ENCODE data around the gene MCC. TPM values are rescaled to one million over a fixed set of nuclear protein-coding genes. Genes with fewer than 3 reads are reported as not detected.
A peak's percentile ranks its signal among the peaks of the same experiment; 100 is the strongest.

MCC gene
- total RNA-seq, 1 experiment from 2014 or later: 23.5 TPM

DNA sequence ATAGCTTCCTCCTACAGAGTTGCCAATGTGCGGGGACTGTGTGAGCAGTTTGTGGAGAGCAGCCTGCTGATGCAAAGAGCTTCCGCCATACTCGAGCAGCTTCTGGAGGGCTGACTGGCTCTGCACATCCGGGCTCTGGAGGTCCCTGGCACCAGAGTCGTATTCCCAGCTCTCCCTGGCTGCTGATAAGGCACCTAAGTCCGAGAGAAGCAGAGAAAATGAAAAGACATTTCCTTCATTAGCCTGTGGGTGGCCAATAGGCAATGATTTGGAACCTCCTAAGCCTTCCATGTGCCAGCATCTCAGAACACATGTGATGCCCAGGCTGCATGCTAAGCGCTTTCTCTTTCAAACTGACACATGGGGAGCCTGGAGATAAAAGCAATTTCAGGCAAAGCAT lies 147.7 kb downstream of the MCC start:
- POLR2A ChIA-PET: no interaction called here
- CTCF ChIA-PET: interaction anchor here (0.8 to 0.9 kb wide), 4 partner anchors 13 to 266 kb away, joined by 3 to 4 read pairs (median 3); no protein-coding TSS in a partner anchor
- peak; percentile 62 for ATAC-seq

More for the DNA sequence above, 147.7 kb downstream of the MCC start:
- no peak for DNase-seq (ENCODE audit: low spot score)
- Mint-ChIP-seq H3K36me3 (no peaks in the 10 kb centered on the region), H3K9me3 (no peaks in the 10 kb centered on the region), H3K4me1 (no peaks in the 10 kb centered on the region), H3K27me3 (ENCODE audit: low read depth) (no peaks in the 10 kb centered on the region), H3K27ac (no peak overlapping the region), H3K4me3 (no peak overlapping the region)
- TF ChIP-seq NR2C2 (CRISPR knock-in tag; IDR thresholded peaks at IDR 0.05): no peak
- no peak for TF ChIP-seq ERG (CRISPR knock-in tag; IDR thresholded peaks at IDR 0.05)
- no peak for TF ChIP-seq FOXP4 (CRISPR knock-in tag; IDR thresholded peaks at IDR 0.05)
- TF ChIP-seq ATF1 (CRISPR knock-in tag; IDR thresholded peaks at IDR 0.05): no peak
- TF ChIP-seq TEAD1 (CRISPR knock-in tag; IDR thresholded peaks at IDR 0.05): no peak
- TF ChIP-seq HMGA2 (CRISPR knock-in tag; IDR thresholded peaks at IDR 0.05): no peak
- no peak for TF ChIP-seq EMX1 (CRISPR knock-in tag; IDR thresholded peaks at IDR 0.05)
- no peak for TF ChIP-seq ZNF219 (CRISPR knock-in tag; IDR thresholded peaks at IDR 0.05; ENCODE audit: borderline replicate concordance)
- no peak for TF ChIP-seq ZNF138 (CRISPR knock-in tag; conservative IDR thresholded peaks at IDR 0.05)
- TF ChIP-seq CTCF (IDR thresholded peaks at IDR 0.05): no peak
- TF ChIP-seq FOXJ3 (CRISPR knock-in tag; IDR thresholded peaks at IDR 0.05; ENCODE audit: borderline replicate concordance): no peak
- TF ChIP-seq, protein P1, sequence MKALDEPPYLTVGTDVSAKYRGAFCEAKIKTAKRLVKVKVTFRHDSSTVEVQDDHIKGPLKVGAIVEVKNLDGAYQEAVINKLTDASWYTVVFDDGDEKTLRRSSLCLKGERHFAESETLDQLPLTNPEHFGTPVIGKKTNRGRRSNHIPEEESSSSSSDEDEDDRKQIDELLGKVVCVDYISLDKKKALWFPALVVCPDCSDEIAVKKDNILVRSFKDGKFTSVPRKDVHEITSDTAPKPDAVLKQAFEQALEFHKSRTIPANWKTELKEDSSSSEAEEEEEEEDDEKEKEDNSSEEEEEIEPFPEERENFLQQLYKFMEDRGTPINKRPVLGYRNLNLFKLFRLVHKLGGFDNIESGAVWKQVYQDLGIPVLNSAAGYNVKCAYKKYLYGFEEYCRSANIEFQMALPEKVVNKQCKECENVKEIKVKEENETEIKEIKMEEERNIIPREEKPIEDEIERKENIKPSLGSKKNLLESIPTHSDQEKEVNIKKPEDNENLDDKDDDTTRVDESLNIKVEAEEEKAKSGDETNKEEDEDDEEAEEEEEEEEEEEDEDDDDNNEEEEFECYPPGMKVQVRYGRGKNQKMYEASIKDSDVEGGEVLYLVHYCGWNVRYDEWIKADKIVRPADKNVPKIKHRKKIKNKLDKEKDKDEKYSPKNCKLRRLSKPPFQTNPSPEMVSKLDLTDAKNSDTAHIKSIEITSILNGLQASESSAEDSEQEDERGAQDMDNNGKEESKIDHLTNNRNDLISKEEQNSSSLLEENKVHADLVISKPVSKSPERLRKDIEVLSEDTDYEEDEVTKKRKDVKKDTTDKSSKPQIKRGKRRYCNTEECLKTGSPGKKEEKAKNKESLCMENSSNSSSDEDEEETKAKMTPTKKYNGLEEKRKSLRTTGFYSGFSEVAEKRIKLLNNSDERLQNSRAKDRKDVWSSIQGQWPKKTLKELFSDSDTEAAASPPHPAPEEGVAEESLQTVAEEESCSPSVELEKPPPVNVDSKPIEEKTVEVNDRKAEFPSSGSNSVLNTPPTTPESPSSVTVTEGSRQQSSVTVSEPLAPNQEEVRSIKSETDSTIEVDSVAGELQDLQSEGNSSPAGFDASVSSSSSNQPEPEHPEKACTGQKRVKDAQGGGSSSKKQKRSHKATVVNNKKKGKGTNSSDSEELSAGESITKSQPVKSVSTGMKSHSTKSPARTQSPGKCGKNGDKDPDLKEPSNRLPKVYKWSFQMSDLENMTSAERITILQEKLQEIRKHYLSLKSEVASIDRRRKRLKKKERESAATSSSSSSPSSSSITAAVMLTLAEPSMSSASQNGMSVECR (CRISPR knock-in tag; IDR thresholded peaks at IDR 0.05; ENCODE audit: borderline replicate concordance): no peak
- TF ChIP-seq CREM (CRISPR knock-in tag; IDR thresholded peaks at IDR 0.05): no peak
- TF ChIP-seq, protein P2, sequence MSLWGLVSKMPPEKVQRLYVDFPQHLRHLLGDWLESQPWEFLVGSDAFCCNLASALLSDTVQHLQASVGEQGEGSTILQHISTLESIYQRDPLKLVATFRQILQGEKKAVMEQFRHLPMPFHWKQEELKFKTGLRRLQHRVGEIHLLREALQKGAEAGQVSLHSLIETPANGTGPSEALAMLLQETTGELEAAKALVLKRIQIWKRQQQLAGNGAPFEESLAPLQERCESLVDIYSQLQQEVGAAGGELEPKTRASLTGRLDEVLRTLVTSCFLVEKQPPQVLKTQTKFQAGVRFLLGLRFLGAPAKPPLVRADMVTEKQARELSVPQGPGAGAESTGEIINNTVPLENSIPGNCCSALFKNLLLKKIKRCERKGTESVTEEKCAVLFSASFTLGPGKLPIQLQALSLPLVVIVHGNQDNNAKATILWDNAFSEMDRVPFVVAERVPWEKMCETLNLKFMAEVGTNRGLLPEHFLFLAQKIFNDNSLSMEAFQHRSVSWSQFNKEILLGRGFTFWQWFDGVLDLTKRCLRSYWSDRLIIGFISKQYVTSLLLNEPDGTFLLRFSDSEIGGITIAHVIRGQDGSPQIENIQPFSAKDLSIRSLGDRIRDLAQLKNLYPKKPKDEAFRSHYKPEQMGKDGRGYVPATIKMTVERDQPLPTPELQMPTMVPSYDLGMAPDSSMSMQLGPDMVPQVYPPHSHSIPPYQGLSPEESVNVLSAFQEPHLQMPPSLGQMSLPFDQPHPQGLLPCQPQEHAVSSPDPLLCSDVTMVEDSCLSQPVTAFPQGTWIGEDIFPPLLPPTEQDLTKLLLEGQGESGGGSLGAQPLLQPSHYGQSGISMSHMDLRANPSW (CRISPR knock-in tag; conservative IDR thresholded peaks at IDR 0.05; ENCODE audit: low read depth): no peak
- TF ChIP-seq ZSCAN18 (CRISPR knock-in tag; IDR thresholded peaks at IDR 0.05): no peak
- TF ChIP-seq E2F5 (CRISPR knock-in tag; IDR thresholded peaks at IDR 0.05): no peak
- TF ChIP-seq, protein P3, sequence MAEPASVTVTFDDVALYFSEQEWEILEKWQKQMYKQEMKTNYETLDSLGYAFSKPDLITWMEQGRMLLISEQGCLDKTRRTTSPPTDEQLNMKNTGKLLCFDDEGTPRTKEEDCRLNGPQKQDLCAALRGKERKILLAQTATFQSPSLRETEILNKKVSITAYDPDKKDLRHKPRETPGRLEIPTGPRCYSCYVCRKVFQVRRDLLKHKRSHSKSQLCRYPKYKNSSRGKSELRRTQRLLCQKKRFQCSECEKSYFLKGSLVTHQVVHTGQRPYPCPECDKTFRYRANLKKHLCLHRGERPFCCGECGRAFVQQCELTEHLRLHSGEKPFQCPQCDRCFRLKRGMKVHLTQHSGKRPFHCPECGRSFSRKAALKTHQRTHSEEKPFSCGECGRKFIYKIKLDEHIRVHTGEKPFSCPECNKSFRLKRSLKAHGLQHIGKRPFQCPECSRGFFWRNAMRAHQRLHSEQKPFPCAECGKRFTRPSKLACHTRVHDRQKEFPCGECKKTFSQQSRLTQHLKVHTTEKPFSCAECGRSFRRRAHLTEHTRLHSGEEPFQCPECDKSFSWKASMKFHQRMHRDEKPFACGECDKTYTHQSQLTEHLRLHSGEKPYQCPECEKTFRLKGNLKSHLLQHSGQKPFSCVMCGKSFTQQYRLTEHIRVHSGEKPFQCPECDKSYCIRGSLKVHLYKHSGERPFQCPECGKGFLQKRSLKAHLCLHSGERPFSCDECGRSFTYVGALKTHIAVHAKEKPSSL (CRISPR knock-in tag; conservative IDR thresholded peaks at IDR 0.05): no peak
- no peak for TF ChIP-seq ETV6 (CRISPR knock-in tag; IDR thresholded peaks at IDR 0.05)
- no peak for TF ChIP-seq PREB (CRISPR knock-in tag; IDR thresholded peaks at IDR 0.05; ENCODE audit: borderline replicate concordance)
